Endothelial cell of umbilical vein (primary cell): ENCODE measurements around the gene CNEP1R1.

Experiments
- CTCF ChIP-seq, 2 donors: IDR thresholded peaks; 1 replicate in 1 of 2; 2 replicates in 1 of 2; pipeline ENCODE4 v1.5.1; 2011; ENCODE audit warnings: low read length in 2 of 2, mild to moderate bottlenecking in 2 of 2, moderate library complexity in 2 of 2, control low read depth in 1 of 2, inconsistent platforms in 1 of 2, low read depth in 1 of 2; ENCODE audit not compliant: insufficient read depth in 1 of 2; ENCODE audit errors: extremely low read depth in 1 of 2
- EZH2 ChIP-seq: IDR thresholded peaks from 2 replicates; pipeline ENCODE4 v1.6.1; 2012; ENCODE audit warnings: borderline replicate concordance, low read depth, mild to moderate bottlenecking, moderate library complexity, low read length, inconsistent platforms; ENCODE audit not compliant: severe bottlenecking
- FOS ChIP-seq: IDR thresholded peaks from 2 replicates; pipeline ENCODE4 v1.6.1; 2011; ENCODE audit warnings: mild to moderate bottlenecking, low read length, moderate library complexity, borderline replicate concordance; ENCODE audit not compliant: insufficient read depth
- MAX ChIP-seq: IDR thresholded peaks from 2 replicates; pipeline ENCODE4 v1.6.1; 2011; ENCODE audit not compliant: insufficient read depth, insufficient read length
- MYC ChIP-seq: IDR thresholded peaks from one replicate; pipeline ENCODE4 v1.6.1; 2011; ENCODE audit warnings: mild to moderate bottlenecking, low read depth, low read length
- POLR2A ChIP-seq: IDR thresholded peaks from 2 replicates; pipeline ENCODE4 v1.6.1; 2012; ENCODE audit warnings: low read depth, mild to moderate bottlenecking, control low read depth, low read length
- POLR2AphosphoS5 ChIP-seq: IDR thresholded peaks from 2 replicates; pipeline ENCODE4 v1.6.1; 2012; ENCODE audit warnings: low read depth, mild to moderate bottlenecking, control low read depth, low read length, moderate library complexity; ENCODE audit not compliant: insufficient read depth

GRCh38 chr16:50058091-50058771 lies 33.2 kb downstream of the CNEP1R1 start:
- TF ChIP-seq POLR2A: no peak
- TF ChIP-seq CTCF (IDR thresholded peaks at IDR 0.05; ENCODE audit: extremely low read depth in 1 of 2, insufficient read depth in 1 of 2, low read depth in 1 of 2, low read length in 2 of 2): no peak
- TF ChIP-seq MAX: no peak
- TF ChIP-seq MYC: no peak
- no peak for TF ChIP-seq EZH2
- TF ChIP-seq POLR2AphosphoS5: no peak
- no peak for TF ChIP-seq FOS
